Epithelial cell of proximal tubule (primary cell): ENCODE data around the gene ST6GAL1. TPM values are rescaled to one million over a fixed set of nuclear protein-coding genes. Genes with fewer than 3 reads are reported as not detected.
A peak's percentile ranks its signal among the peaks of the same experiment; 100 is the strongest.
"Not testable (repeated sequence)": the region's sequence is repeated elsewhere in the genome, so short reads cannot be mapped to it uniquely, and the experiment has no call there.

Experiments used
- DNase-seq: peaks from one replicate; pipeline ENCODE4 v3.0.0-alpha.2; 2011; ENCODE audit warnings: low read depth
- H3K4me3 ChIP-seq: 2 replicates; pipeline ENCODE4 v1.5.1; 2011; ENCODE audit warnings: low read depth, mild to moderate bottlenecking, low read length
- CTCF ChIP-seq: conservative IDR thresholded peaks from 2 replicates; pipeline ENCODE4 v1.5.1; 2012; ENCODE audit warnings: low read depth, mild to moderate bottlenecking, low read length
- total RNA-seq: library from RNA; depleted of rRNA; stranded (reverse); fragments of >200 nt; gene quantifications from 2 replicates; pipeline ENCODE4 v1.2.3, GENCODE V29; 2015

Gene ST6GAL1
- total RNA-seq, result 23.1 and 35.8 TPM in 2 replicates

GRCh38 chr3:186930143-186930640, at the start of gene ST6GAL1:
Gene ST6GAL1, plus strand, starts transcription at chr3:186930526. Its CDS starts 112,178 bp downstream, at chr3:187042704.
- peak within 1 kb of the TSS; percentile 80 for H3K4me3 ChIP-seq
- TF ChIP-seq CTCF, result peak; percentile 43
- DNase-seq, result no peak

- TF ChIP-seq CTCF, result no peak
- DNase-seq, result no peak
- H3K4me3 ChIP-seq, result no peak overlapping the region
Observed at GRCh38 chr3:186882150-186882524, 48.2 kb upstream of the ST6GAL1 start.

GRCh38 chr3:186882881-186883685, 47.2 kb upstream of the ST6GAL1 start:
- DNase-seq, result peak; percentile 46
- H3K4me3 ChIP-seq, result no peak overlapping the region
- no peak for TF ChIP-seq CTCF

GRCh38 chr3:186883686-186884058, 46.7 kb upstream of the ST6GAL1 start:
- H3K4me3 ChIP-seq, result no peak overlapping the region
- DNase-seq, result no peak
- no peak for TF ChIP-seq CTCF

GRCh38 chr3:186884868-186885267, 45.5 kb upstream of the ST6GAL1 start:
- not testable (repeated sequence) for DNase-seq, H3K4me3 ChIP-seq

- H3K4me3 ChIP-seq, result no peak overlapping the region
- no peak for TF ChIP-seq CTCF
- no peak for DNase-seq
Observed at GRCh38 chr3:186886202-186886981, 43.9 kb upstream of the ST6GAL1 start.

- not testable (repeated sequence) for H3K4me3 ChIP-seq, DNase-seq
Observed at GRCh38 chr3:186887507-186887938, 42.8 kb upstream of the ST6GAL1 start.
